HepG2 (cell line): Measurements from ENCODE around the gene FSD2. TPM values are rescaled to one million over a fixed set of nuclear protein-coding genes. Genes with fewer than 3 reads are reported as not detected.

Experiments used
- ARID5B ChIP-seq: IDR thresholded peaks from 2 replicates; pipeline ENCODE4 v1.4.0; 2020; ENCODE audit warnings: mild to moderate bottlenecking, missing genetic modification reagents
- ATF4 ChIP-seq, 2 experiments: fragments of 450-650 bp in 1 of 2; sonication (generic) in 1 of 2; formaldehyde crosslinking; IDR thresholded peaks; 2 replicates each; pipeline versions ENCODE4 v1.5.0 to v1.8.0; 2020 to 2022; ENCODE audit warnings: mild to moderate bottlenecking in 1 of 2, missing genetic modification reagents in 1 of 2
- E2F5 ChIP-seq: sonication (generic); formaldehyde crosslinking; conservative IDR thresholded peaks from 2 replicates; pipeline ENCODE4 v1.4.0; 2020; ENCODE audit warnings: missing genetic modification reagents
- EHMT2 ChIP-seq: fragments of 200-600 bp; sonication (generic); IDR thresholded peaks from 2 replicates; pipeline ENCODE4 v1.7.0; 2017; ENCODE audit warnings: antibody characterized with exemption, low read depth, low read length, borderline replicate concordance
- GATA4 ChIP-seq: sonication (generic); IDR thresholded peaks from 2 replicates; pipeline ENCODE4 v1.6.1; 2016; ENCODE audit warnings: antibody characterized with exemption, low read depth, borderline replicate concordance
- HMG20A ChIP-seq: IDR thresholded peaks from 2 replicates; pipeline ENCODE4 v1.6.1; 2016; ENCODE audit warnings: borderline replicate concordance
- JUN ChIP-seq: sonication (generic); formaldehyde crosslinking; IDR thresholded peaks from 2 replicates; pipeline ENCODE4 v1.4.0; 2020; ENCODE audit warnings: mild to moderate bottlenecking, missing genetic modification reagents
- MAFF ChIP-seq: IDR thresholded peaks from 2 replicates; pipeline ENCODE4 v1.6.1; 2011; ENCODE audit warnings: low read depth, low read length, improper control_type of control experiment
- MAFG ChIP-seq: sonication (generic); formaldehyde crosslinking; IDR thresholded peaks from 2 replicates; pipeline ENCODE4 v1.5.1; 2020; ENCODE audit warnings: mild to moderate bottlenecking, missing genetic modification reagents
- MLLT10 ChIP-seq: sonication (generic); formaldehyde crosslinking; IDR thresholded peaks from 2 replicates; pipeline ENCODE4 v1.4.0; 2020; ENCODE audit warnings: missing genetic modification reagents
- MYNN ChIP-seq: sonication (generic); formaldehyde crosslinking; IDR thresholded peaks from 2 replicates; pipeline ENCODE4 v1.4.0; 2020; ENCODE audit warnings: mild to moderate bottlenecking, low read depth, missing genetic modification reagents
- PPARG ChIP-seq: conservative IDR thresholded peaks from 2 replicates; pipeline ENCODE4 v1.6.1; 2016; ENCODE audit warnings: missing biosample characterization, missing genetic modification reagents
- SIN3B ChIP-seq: fragments of 150-350 bp; IDR thresholded peaks from 2 replicates; pipeline ENCODE4 v1.6.1; 2014; ENCODE audit warnings: low read length
- SKI ChIP-seq: fragments of 450-650 bp; IDR thresholded peaks from one replicate; pipeline ENCODE4 v1.6.1; 2018; ENCODE audit warnings: mild to moderate bottlenecking; ENCODE audit not compliant: partially characterized antibody
- SRSF1 ChIP-seq: fragments of 200-400 bp; formaldehyde crosslinking; optimal IDR thresholded peaks from 2 replicates; pipeline ENCODE3; 2017; ENCODE audit warnings: mild to moderate bottlenecking, low read depth, low read length, moderate library complexity
- TSC22D2 ChIP-seq: sonication (generic); formaldehyde crosslinking; IDR thresholded peaks from 2 replicates; pipeline ENCODE4 v1.5.1; 2020; ENCODE audit warnings: missing genetic modification reagents, mild to moderate bottlenecking, borderline replicate concordance
- ZGPAT ChIP-seq: IDR thresholded peaks from 2 replicates; pipeline ENCODE4 v1.6.1; 2016; ENCODE audit warnings: mild to moderate bottlenecking
- ZMAT3 ChIP-seq: sonication (generic); formaldehyde crosslinking; conservative IDR thresholded peaks from 2 replicates; pipeline ENCODE4 v1.7.0; 2021; ENCODE audit warnings: missing genetic modification reagents
- ZNF10 ChIP-seq: sonication (generic); formaldehyde crosslinking; IDR thresholded peaks from 2 replicates; pipeline ENCODE4 v1.4.0; 2020; ENCODE audit warnings: mild to moderate bottlenecking, low read depth, missing genetic modification reagents, borderline replicate concordance
- ZNF24 ChIP-seq: fragments of 450-650 bp; IDR thresholded peaks from 2 replicates; pipeline ENCODE4 v1.6.1; 2017; ENCODE audit warnings: antibody characterized with exemption, mild to moderate bottlenecking
- ZNF30 ChIP-seq: sonication (generic); formaldehyde crosslinking; IDR thresholded peaks from 2 replicates; pipeline ENCODE4 v1.5.0; 2020; ENCODE audit warnings: mild to moderate bottlenecking, missing genetic modification reagents
- ZNF331 ChIP-seq: sonication (generic); formaldehyde crosslinking; IDR thresholded peaks from 2 replicates; pipeline ENCODE4 v1.4.0; 2020; ENCODE audit warnings: missing genetic modification reagents
- ZNF761 ChIP-seq: sonication (generic); formaldehyde crosslinking; conservative IDR thresholded peaks from 2 replicates; pipeline ENCODE4 v1.4.0; 2020; ENCODE audit warnings: mild to moderate bottlenecking, missing genetic modification reagents
- ZNF841 ChIP-seq: sonication (generic); formaldehyde crosslinking; IDR thresholded peaks from 2 replicates; pipeline ENCODE4 v1.8.1; 2023; ENCODE audit warnings: missing genetic modification reagents, borderline replicate concordance
- polyA plus RNA-seq, 8 experiments: library from polyadenylated mRNA; depleted of rRNA in 3 of 8; stranded (reverse) in 7 of 8; unstranded in 1 of 8; fragments of >200 nt; fragmentation: Illumina TruSeq in 4 of 8; extraction: Trizol in 4 of 8; gene quantifications; 2 replicates each; pipeline versions ENCODE4 v1.2.1 to v1.2.3, GENCODE V29; 2011 to 2016; ENCODE audit warnings: low read depth in 4 of 8, missing spikeins in 1 of 8, mixed read lengths in 1 of 8; ENCODE audit not compliant: insufficient read depth in 1 of 8
- total RNA-seq, 5 experiments: library from RNA; depleted of rRNA; stranded (reverse); fragments of >200 nt; fragmentation: Illumina TruSeq; extraction: Trizol; gene quantifications; 2 replicates each; pipeline ENCODE4 v1.2.3, GENCODE V29; 2016; ENCODE audit warnings: low read depth in 1 of 5

The FSD2 gene
- total and polyA plus RNA-seq, 2 of the 13 experiments (the other 11 are each of a cell fraction or from before 2014, with no cell fraction given): not detected

GRCh38 chr15:82709421-82710207, 96.3 kb downstream of the FSD2 start, which contains the start of gene AP3B2 (continued):
- no peak for TF ChIP-seq ZNF841 (CRISPR knock-in tag)
- TF ChIP-seq EHMT2: 0 out of 2 replicates have a peak, but pooled peaks have one; percentile 32
- 0 out of 2 replicates have a peak, but pooled peaks have one; percentile 59 for TF ChIP-seq E2F5
- TF ChIP-seq ZNF30: no peak
- TF ChIP-seq MAFF: no peak
- TF ChIP-seq PPARG (CRISPR knock-in tag): no peak
- TF ChIP-seq GATA4: no peak
- no peak for TF ChIP-seq SIN3B
- TF ChIP-seq ARID5B: peak; percentile 36; the same call in 1 of the 2 replicates
- no peak for TF ChIP-seq HMG20A (CRISPR knock-in tag)
- no peak for TF ChIP-seq JUN
- no peak for TF ChIP-seq ATF4 (CRISPR knock-in tag; IDR thresholded peaks at IDR 0.05)
- TF ChIP-seq ZNF331: no peak; the same call in 1 of the 2 replicates
- TF ChIP-seq ZNF24: no peak
- TF ChIP-seq ZGPAT: peak; percentile 64; the same call in 1 of the 2 replicates
- peak; percentile 89; the same call in 1 of the 2 replicates for TF ChIP-seq TSC22D2 (CRISPR knock-in tag)
- no peak for TF ChIP-seq MYNN (CRISPR knock-in tag)
- no peak for TF ChIP-seq ZNF10
- peak; percentile 88 for TF ChIP-seq ZMAT3 (CRISPR knock-in tag)
- peak; percentile 78; the same call in 1 of the 2 replicates for TF ChIP-seq ZNF761 (CRISPR knock-in tag)
- no peak for TF ChIP-seq MAFG
- no peak for TF ChIP-seq MLLT10 (CRISPR knock-in tag)
- TF ChIP-seq SKI: peak; percentile 9
- no peak for TF ChIP-seq SRSF1
